Calu3 (cell line): ENCODE data around the gene HMGXB3. TPM values are rescaled to one million over a fixed set of nuclear protein-coding genes. Genes with fewer than 3 reads are reported as not detected.

Source experiments
- BruUV-seq: library from RNA; stranded (reverse); fragments of 400-500 nt; replicated peaks from 2 replicates; lab custom pipeline; 2021; lab: Mats Ljungman, UMichigan
- CTCF ChIA-PET: fragments of 300-600 bp; sonication (Branson Sonifier 250); formaldehyde crosslinking; loops from one replicate; lab custom pipeline; 2022; ENCODE audit warnings: antibody characterized with exemption; lab: Charles Lee
- DNase-seq: peaks from one replicate; pipeline ENCODE4 v3.0.0; 2022
- H3K27ac Mint-ChIP-seq: one replicate; pipeline ENCODE4 v1.8.0; 2022; ENCODE audit warnings: mixed read lengths; ENCODE audit not compliant: unreplicated experiment
- H3K27me3 Mint-ChIP-seq: one replicate; pipeline ENCODE4 v1.8.0; 2022; ENCODE audit warnings: mixed read lengths; ENCODE audit not compliant: unreplicated experiment
- H3K36me3 Mint-ChIP-seq: one replicate; pipeline ENCODE4 v1.8.0; 2022; ENCODE audit warnings: mild to moderate bottlenecking, moderate library complexity, mixed read lengths; ENCODE audit not compliant: insufficient read depth, unreplicated experiment
- H3K4me1 Mint-ChIP-seq: one replicate; pipeline ENCODE4 v1.8.0; 2022; ENCODE audit warnings: mild to moderate bottlenecking, low read depth, mixed read lengths; ENCODE audit not compliant: unreplicated experiment
- H3K4me3 Mint-ChIP-seq: one replicate; pipeline ENCODE4 v1.8.0; 2022; ENCODE audit warnings: mild to moderate bottlenecking, low read depth, moderate library complexity, mixed read lengths; ENCODE audit not compliant: unreplicated experiment
- H3K9me3 Mint-ChIP-seq: one replicate; pipeline ENCODE4 v1.8.0; 2022; ENCODE audit warnings: low read depth, mixed read lengths; ENCODE audit not compliant: unreplicated experiment
- CTCF ChIP-seq: fragments of 200-600 bp; IDR thresholded peaks from one replicate; pipeline ENCODE4 v1.8.0; 2022; ENCODE audit warnings: antibody characterized with exemption; ENCODE audit not compliant: unreplicated experiment
- intact Hi-C: fragments of 100-400 bp; cut with micrococcal nuclease; formaldehyde crosslinking; loops from one replicate; pipeline ENCODE4 v1.10.0; 2022; ENCODE audit not compliant: unreplicated experiment
- total RNA-seq: library from RNA; stranded (reverse); gene quantifications from 2 replicates; pipeline ENCODE4 v1.2.3, GENCODE V29; 2022

The HMGXB3 gene
- total RNA-seq, 1 experiment from 2014 or later, result 58.2 TPM

- no peak for DNase-seq
- H3K27ac Mint-ChIP-seq, result no peak overlapping the region
- TF ChIP-seq CTCF, result no peak
- no peak overlapping the region for H3K4me3 Mint-ChIP-seq
- CTCF ChIA-PET, result no interaction called here
- H3K9me3 Mint-ChIP-seq, result no peaks in the 10 kb centered on the region
- no peaks in the 10 kb centered on the region for H3K27me3 Mint-ChIP-seq
- H3K36me3 Mint-ChIP-seq, result peaks cover 40% of the 10 kb centered on the region
- intact Hi-C loops, result no loop called here
- H3K4me1 Mint-ChIP-seq, result peaks cover 24% of the 10 kb centered on the region
- no TSS peak for BruUV-seq
Observed at GRCh38 chr5:150014456-150014855, 13.9 kb downstream of the HMGXB3 start.

- intact Hi-C loops, result no loop called here
- no peak overlapping the region for H3K27ac Mint-ChIP-seq
- H3K4me3 Mint-ChIP-seq, result no peak overlapping the region
- H3K27me3 Mint-ChIP-seq, result no peaks in the 10 kb centered on the region
- CTCF ChIA-PET, result interaction anchor here (0.7 kb wide), 1 partner anchor 16 kb away, joined by 6 read pairs; no protein-coding TSS in a partner anchor
- no peak for DNase-seq
- no peaks in the 10 kb centered on the region for H3K9me3 Mint-ChIP-seq
- TF ChIP-seq CTCF, result no peak
- peaks cover 45% of the 10 kb centered on the region for H3K36me3 Mint-ChIP-seq
- H3K4me1 Mint-ChIP-seq, result peaks cover 32% of the 10 kb centered on the region
- BruUV-seq, result no TSS peak
Observed at GRCh38 chr5:150015415-150015814, 14.9 kb downstream of the HMGXB3 start.

- no peak overlapping the region for H3K27ac Mint-ChIP-seq
- intact Hi-C loops, result no loop called here
- H3K27me3 Mint-ChIP-seq, result no peaks in the 10 kb centered on the region
- no peak for TF ChIP-seq CTCF
- CTCF ChIA-PET, result interaction anchor here (0.7 kb wide), 2 partner anchors 10 to 60 kb away, joined by 3 to 10 read pairs; no protein-coding TSS in a partner anchor
- no peaks in the 10 kb centered on the region for H3K9me3 Mint-ChIP-seq
- H3K4me3 Mint-ChIP-seq, result no peak overlapping the region
- H3K36me3 Mint-ChIP-seq, result peaks cover 55% of the 10 kb centered on the region
- no TSS peak for BruUV-seq
- peaks cover 44% of the 10 kb centered on the region for H3K4me1 Mint-ChIP-seq
- no peak for DNase-seq
Observed at GRCh38 chr5:150016537-150016936, 16.0 kb downstream of the HMGXB3 start.

- peaks cover 52% of the 10 kb centered on the region for H3K4me1 Mint-ChIP-seq
- no peaks in the 10 kb centered on the region for H3K27me3 Mint-ChIP-seq
- CTCF ChIA-PET, result interaction anchor here (0.9 to 1.0 kb wide), 2 partner anchors 27 to 28 kb away, joined by 3 read pairs; no protein-coding TSS in a partner anchor
- no peak for TF ChIP-seq CTCF
- DNase-seq, result no peak
- peak overlapping the region; percentile 16 for H3K27ac Mint-ChIP-seq
- H3K36me3 Mint-ChIP-seq, result peaks cover 57% of the 10 kb centered on the region
- no TSS peak for BruUV-seq
- intact Hi-C loops, result no loop called here
- H3K9me3 Mint-ChIP-seq, result no peaks in the 10 kb centered on the region
- no peak overlapping the region for H3K4me3 Mint-ChIP-seq
Observed at GRCh38 chr5:150017226-150018005, 16.9 kb downstream of the HMGXB3 start.
